Measurements from ENCODE around the gene UBAC2.

UBAC2 gene

DNA sequence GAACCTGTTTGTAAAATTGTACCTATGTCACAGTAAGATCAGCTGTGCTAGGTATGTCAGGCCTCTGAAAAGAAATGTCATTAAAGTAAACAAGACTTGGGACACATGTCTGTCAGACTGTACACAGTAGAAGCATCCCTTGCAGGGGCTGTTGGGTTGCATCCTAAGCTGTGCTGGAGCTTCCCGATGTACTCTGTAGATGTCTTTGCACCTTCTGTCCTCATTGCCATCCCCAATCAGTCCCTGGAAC, 155.3 kb downstream of the UBAC2 start:
- no peaks in the 10 kb centered on the region for H3K27me3 ChIP-seq
- H3K4me3 ChIP-seq (ENCODE audit: low read depth, low read length) = no peak overlapping the region
- peaks cover 6% of the 10 kb centered on the region; the same call in 1 of the 2 replicates for H3K36me3 ChIP-seq
- no peaks in the 10 kb centered on the region for H3K9me3 ChIP-seq
- DNase-seq = no peak
- H3K4me1 ChIP-seq = no peaks in the 10 kb centered on the region
- TF ChIP-seq CTCF (IDR thresholded peaks at IDR 0.05; ENCODE audit: low read depth, low read length) = no peak

GRCh38 chr13:99356262-99357091, 155.8 kb downstream of the UBAC2 start:
- Histone ChIP-seq H3K36me3 (peaks cover 6% of the 10 kb centered on the region), H3K9me3 (no peaks in the 10 kb centered on the region), H3K4me3 (ENCODE audit: low read depth, low read length) (no peak overlapping the region), H3K4me1 (no peaks in the 10 kb centered on the region), H3K27me3 (no peaks in the 10 kb centered on the region)
- DNase-seq = no peak
- no peak for TF ChIP-seq CTCF (IDR thresholded peaks at IDR 0.05; ENCODE audit: low read depth, low read length)

DNA sequence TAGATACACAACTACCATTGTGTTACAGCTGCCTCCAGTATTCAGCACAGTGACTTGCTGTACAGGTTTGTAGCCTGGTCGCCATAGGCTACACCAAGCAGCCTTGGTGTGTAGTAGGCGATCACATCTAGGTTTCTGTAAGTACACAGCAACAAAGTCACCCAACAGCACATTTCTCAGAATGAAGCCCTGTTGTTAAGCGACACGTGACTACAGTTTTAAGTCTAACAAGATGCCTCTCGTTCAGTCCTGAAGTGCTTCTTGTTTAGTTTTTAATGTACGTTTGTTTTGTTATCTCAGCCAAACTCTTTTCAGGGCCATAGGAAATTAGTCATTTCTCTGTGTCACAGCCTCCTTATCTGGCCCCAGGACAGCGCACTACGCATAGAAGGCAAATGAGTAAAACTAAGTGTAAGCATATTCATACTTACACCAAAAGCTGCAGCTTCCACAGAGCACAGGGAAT, 156.5 kb downstream of the UBAC2 start:
- H3K4me1 ChIP-seq = no peaks in the 10 kb centered on the region
- H3K4me3 ChIP-seq (ENCODE audit: low read depth, low read length) = no peak overlapping the region
- no peak for DNase-seq
- H3K27me3 ChIP-seq = no peaks in the 10 kb centered on the region
- H3K9me3 ChIP-seq = no peaks in the 10 kb centered on the region
- TF ChIP-seq CTCF (IDR thresholded peaks at IDR 0.05; ENCODE audit: low read depth, low read length) = no peak
- H3K36me3 ChIP-seq = peaks cover 6% of the 10 kb centered on the region

DNA sequence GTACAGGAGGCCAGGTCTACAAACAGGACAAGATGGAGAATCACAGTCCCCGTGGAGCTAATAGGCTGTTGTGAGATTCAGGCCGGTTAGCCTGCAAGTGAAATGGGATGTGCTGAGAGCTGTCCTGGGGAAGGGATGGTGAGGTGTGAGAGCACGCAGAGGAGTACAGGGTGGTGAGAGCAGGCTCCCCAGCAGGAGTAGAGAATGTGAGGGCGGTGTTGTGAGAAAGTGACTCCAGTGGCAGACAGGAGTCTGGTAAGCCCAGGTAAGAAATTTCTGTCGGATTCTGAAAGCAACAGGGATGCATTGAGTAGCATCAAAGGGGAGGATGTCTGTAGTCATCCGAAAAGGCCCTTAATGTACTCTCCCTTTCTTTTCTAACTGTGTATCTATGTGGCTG, 157.3 kb downstream of the UBAC2 start:
- H3K27me3 ChIP-seq = no peaks in the 10 kb centered on the region
- TF ChIP-seq CTCF (IDR thresholded peaks at IDR 0.05; ENCODE audit: low read depth, low read length) = no peak
- H3K4me1 ChIP-seq = no peaks in the 10 kb centered on the region
- H3K36me3 ChIP-seq = peaks cover 6% of the 10 kb centered on the region
- H3K4me3 ChIP-seq (ENCODE audit: low read depth, low read length) = no peak overlapping the region
- no peak for DNase-seq
- H3K9me3 ChIP-seq = no peaks in the 10 kb centered on the region

DNA sequence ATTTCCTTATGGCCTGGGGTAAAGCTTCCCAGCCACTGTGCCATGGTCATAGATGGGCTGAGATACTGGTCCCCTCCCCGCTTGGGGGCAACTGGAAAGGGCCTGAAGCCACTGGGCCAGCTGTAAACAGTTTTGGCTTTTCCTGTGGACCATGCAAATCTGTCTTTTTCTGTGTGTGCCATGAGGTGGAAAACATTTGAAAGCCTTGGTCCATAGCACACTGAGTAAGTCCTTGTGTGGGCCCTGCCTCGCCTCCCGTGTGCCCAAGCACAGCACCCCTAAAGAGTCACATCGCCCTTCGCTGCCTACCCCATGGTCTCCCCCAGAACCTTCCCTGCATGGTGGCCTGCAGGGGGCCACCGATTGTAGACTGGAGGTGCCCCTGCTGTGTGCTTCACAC, 158.9 kb downstream of the UBAC2 start:
- no peak for DNase-seq
- no peak overlapping the region for H3K4me3 ChIP-seq (ENCODE audit: low read depth, low read length)
- H3K36me3 ChIP-seq = peaks cover 6% of the 10 kb centered on the region
- TF ChIP-seq CTCF (IDR thresholded peaks at IDR 0.05; ENCODE audit: low read depth, low read length) = no peak
- no peaks in the 10 kb centered on the region for H3K27me3 ChIP-seq
- H3K9me3 ChIP-seq = no peaks in the 10 kb centered on the region
- no peaks in the 10 kb centered on the region for H3K4me1 ChIP-seq

GRCh38 chr13:99360696-99361095, 160.0 kb downstream of the UBAC2 start:
- no peak for DNase-seq
- H3K36me3 ChIP-seq = peaks cover 6% of the 10 kb centered on the region
- no peaks in the 10 kb centered on the region for H3K9me3 ChIP-seq
- TF ChIP-seq CTCF (IDR thresholded peaks at IDR 0.05; ENCODE audit: low read depth, low read length) = no peak
- H3K27me3 ChIP-seq = no peaks in the 10 kb centered on the region
- no peaks in the 10 kb centered on the region for H3K4me1 ChIP-seq
- no peak overlapping the region for H3K4me3 ChIP-seq (ENCODE audit: low read depth, low read length)
